ENCODE measurements around the gene ATP5ME.

DNA sequence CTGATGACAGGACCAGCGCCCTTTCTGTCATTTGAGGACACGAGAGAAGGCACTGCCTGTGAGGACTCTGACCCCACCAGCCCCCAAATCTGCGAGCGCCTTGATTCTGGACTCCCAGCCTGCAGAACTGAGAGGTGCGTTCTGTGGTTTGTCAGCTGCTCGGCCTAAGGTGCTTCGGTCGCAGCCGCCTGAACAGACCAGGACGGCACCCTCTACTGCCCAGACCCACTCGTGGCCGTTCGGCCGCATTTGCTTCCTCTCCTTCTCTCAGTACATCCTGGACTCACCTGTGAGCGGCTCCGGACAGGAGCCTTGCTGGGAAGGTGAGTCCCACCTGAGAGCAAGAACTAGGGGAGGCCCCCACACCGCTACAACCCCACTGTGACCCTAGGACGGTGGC lies 40.0 kb upstream of the ATP5ME start:
- TF ChIP-seq, protein P1, sequence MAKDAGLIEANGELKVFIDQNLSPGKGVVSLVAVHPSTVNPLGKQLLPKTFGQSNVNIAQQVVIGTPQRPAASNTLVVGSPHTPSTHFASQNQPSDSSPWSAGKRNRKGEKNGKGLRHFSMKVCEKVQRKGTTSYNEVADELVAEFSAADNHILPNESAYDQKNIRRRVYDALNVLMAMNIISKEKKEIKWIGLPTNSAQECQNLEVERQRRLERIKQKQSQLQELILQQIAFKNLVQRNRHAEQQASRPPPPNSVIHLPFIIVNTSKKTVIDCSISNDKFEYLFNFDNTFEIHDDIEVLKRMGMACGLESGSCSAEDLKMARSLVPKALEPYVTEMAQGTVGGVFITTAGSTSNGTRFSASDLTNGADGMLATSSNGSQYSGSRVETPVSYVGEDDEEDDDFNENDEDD (CRISPR knock-in tag; IDR thresholded peaks at IDR 0.05; ENCODE audit: borderline replicate concordance), result no peak
- TF ChIP-seq GTF2F1 (IDR thresholded peaks at IDR 0.05; ENCODE audit: low read length), result no peak
- TF ChIP-seq CREM (IDR thresholded peaks at IDR 0.05), result no peak
- no peak for TF ChIP-seq CREM (CRISPR knock-in tag; IDR thresholded peaks at IDR 0.05)
- no peak for TF ChIP-seq POLR2AphosphoS5 (IDR thresholded peaks at IDR 0.05; ENCODE audit: low read depth, low read length)
- no peak for TF ChIP-seq ZBTB8A (CRISPR knock-in tag; IDR thresholded peaks at IDR 0.05; ENCODE audit: borderline replicate concordance, low read depth)
- TF ChIP-seq, protein P2, sequence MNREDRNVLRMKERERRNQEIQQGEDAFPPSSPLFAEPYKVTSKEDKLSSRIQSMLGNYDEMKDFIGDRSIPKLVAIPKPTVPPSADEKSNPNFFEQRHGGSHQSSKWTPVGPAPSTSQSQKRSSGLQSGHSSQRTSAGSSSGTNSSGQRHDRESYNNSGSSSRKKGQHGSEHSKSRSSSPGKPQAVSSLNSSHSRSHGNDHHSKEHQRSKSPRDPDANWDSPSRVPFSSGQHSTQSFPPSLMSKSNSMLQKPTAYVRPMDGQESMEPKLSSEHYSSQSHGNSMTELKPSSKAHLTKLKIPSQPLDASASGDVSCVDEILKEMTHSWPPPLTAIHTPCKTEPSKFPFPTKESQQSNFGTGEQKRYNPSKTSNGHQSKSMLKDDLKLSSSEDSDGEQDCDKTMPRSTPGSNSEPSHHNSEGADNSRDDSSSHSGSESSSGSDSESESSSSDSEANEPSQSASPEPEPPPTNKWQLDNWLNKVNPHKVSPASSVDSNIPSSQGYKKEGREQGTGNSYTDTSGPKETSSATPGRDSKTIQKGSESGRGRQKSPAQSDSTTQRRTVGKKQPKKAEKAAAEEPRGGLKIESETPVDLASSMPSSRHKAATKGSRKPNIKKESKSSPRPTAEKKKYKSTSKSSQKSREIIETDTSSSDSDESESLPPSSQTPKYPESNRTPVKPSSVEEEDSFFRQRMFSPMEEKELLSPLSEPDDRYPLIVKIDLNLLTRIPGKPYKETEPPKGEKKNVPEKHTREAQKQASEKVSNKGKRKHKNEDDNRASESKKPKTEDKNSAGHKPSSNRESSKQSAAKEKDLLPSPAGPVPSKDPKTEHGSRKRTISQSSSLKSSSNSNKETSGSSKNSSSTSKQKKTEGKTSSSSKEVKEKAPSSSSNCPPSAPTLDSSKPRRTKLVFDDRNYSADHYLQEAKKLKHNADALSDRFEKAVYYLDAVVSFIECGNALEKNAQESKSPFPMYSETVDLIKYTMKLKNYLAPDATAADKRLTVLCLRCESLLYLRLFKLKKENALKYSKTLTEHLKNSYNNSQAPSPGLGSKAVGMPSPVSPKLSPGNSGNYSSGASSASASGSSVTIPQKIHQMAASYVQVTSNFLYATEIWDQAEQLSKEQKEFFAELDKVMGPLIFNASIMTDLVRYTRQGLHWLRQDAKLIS (CRISPR knock-in tag; IDR thresholded peaks at IDR 0.05), result no peak
- no peak for TF ChIP-seq RXRB (CRISPR knock-in tag; IDR thresholded peaks at IDR 0.05; ENCODE audit: borderline replicate concordance)

Data from HepG2 (cell line).